HepG2 (cell line): ENCODE measurements around the gene TEF. TPM values are rescaled to one million over a fixed set of nuclear protein-coding genes. Genes with fewer than 3 reads are reported as not detected.

ENCODE experiments used
- FOXO1 ChIP-seq: sonication (generic); formaldehyde crosslinking; IDR thresholded peaks from 2 replicates; pipeline ENCODE4 v1.4.0; 2020; ENCODE audit warnings: missing genetic modification reagents
- GZF1 ChIP-seq: sonication (generic); formaldehyde crosslinking; IDR thresholded peaks from 2 replicates; pipeline ENCODE4 v1.5.1; 2020; ENCODE audit warnings: mild to moderate bottlenecking, missing genetic modification reagents
- HIVEP1 ChIP-seq: sonication (generic); formaldehyde crosslinking; IDR thresholded peaks from 2 replicates; pipeline ENCODE4 v1.4.0; 2020; ENCODE audit warnings: mild to moderate bottlenecking, missing genetic modification reagents
- IRF2 ChIP-seq: IDR thresholded peaks from 2 replicates; pipeline ENCODE4 v1.6.1; 2018; ENCODE audit warnings: missing genetic modification reagents, missing compliant biosample characterization
- KLF12 ChIP-seq: sonication (generic); formaldehyde crosslinking; IDR thresholded peaks from 2 replicates; pipeline ENCODE4 v1.4.0; 2020; ENCODE audit warnings: missing genetic modification reagents, borderline replicate concordance
- NR2F1 ChIP-seq, 2 experiments: fragments of 450-650 bp in 1 of 2; formaldehyde crosslinking in 1 of 2; IDR thresholded peaks; 2 replicates each; pipeline versions ENCODE4 v1.5.0 to v1.6.1; 2016 to 2020; ENCODE audit warnings: mild to moderate bottlenecking in 1 of 2, missing compliant biosample characterization in 1 of 2, missing genetic modification reagents in 1 of 2, moderate library complexity in 1 of 2
- POLR2A ChIP-seq, 2 experiments: IDR thresholded peaks; 2 replicates each; pipeline ENCODE4 v1.6.1; 2011; ENCODE audit warnings: low read depth in 2 of 2, low read length in 2 of 2, mild to moderate bottlenecking in 1 of 2, moderate library complexity in 1 of 2; ENCODE audit not compliant: insufficient read depth in 1 of 2
- POLR2AphosphoS5 ChIP-seq: IDR thresholded peaks from 2 replicates; pipeline ENCODE4 v1.6.1; 2012; ENCODE audit warnings: low read depth, low read length
- RAD51 ChIP-seq: fragments of 450-650 bp; IDR thresholded peaks from 2 replicates; pipeline ENCODE4 v1.6.1; 2016; ENCODE audit warnings: borderline replicate concordance
- SIN3A ChIP-seq: IDR thresholded peaks from 2 replicates; pipeline ENCODE4 v1.6.1; 2011; ENCODE audit warnings: low read depth, mild to moderate bottlenecking, control low read depth, low read length, borderline replicate concordance
- TAF1 ChIP-seq: sonication (generic); formaldehyde crosslinking; IDR thresholded peaks from 2 replicates; pipeline ENCODE4 v1.4.0; 2020; ENCODE audit warnings: missing genetic modification reagents
- ZBTB7B ChIP-seq: sonication (generic); formaldehyde crosslinking; IDR thresholded peaks from 2 replicates; pipeline ENCODE4 v1.4.0; 2020; ENCODE audit warnings: missing genetic modification reagents
- ZMYM2 ChIP-seq: sonication (generic); formaldehyde crosslinking; IDR thresholded peaks from 2 replicates; pipeline ENCODE4 v1.8.0; 2022; ENCODE audit warnings: mild to moderate bottlenecking, missing genetic modification reagents
- ZNF337 ChIP-seq: sonication (generic); formaldehyde crosslinking; IDR thresholded peaks from 2 replicates; pipeline ENCODE4 v1.5.1; 2020; ENCODE audit warnings: missing genetic modification reagents, low read depth, mild to moderate bottlenecking, borderline replicate concordance
- ZNF441 ChIP-seq: sonication (generic); formaldehyde crosslinking; IDR thresholded peaks from 2 replicates; pipeline ENCODE4 v1.7.0; 2021; ENCODE audit warnings: missing genetic modification reagents, borderline replicate concordance
- ZNF562 ChIP-seq: sonication (generic); formaldehyde crosslinking; IDR thresholded peaks from 2 replicates; pipeline ENCODE4 v1.8.0; 2022; ENCODE audit warnings: missing genetic modification reagents, borderline replicate concordance
- ZNF619 ChIP-seq: sonication (generic); formaldehyde crosslinking; IDR thresholded peaks from 2 replicates; pipeline ENCODE4 v1.4.0; 2020; ENCODE audit warnings: mild to moderate bottlenecking, missing genetic modification reagents
- ZNF883 ChIP-seq: sonication (generic); formaldehyde crosslinking; IDR thresholded peaks from 2 replicates; pipeline ENCODE4 v1.5.1; 2020; ENCODE audit warnings: mild to moderate bottlenecking, missing genetic modification reagents; ENCODE audit errors: not compliant biosample characterization
- polyA plus RNA-seq, 8 experiments: library from polyadenylated mRNA; depleted of rRNA in 3 of 8; stranded (reverse) in 7 of 8; unstranded in 1 of 8; fragments of >200 nt; fragmentation: Illumina TruSeq in 4 of 8; extraction: Trizol in 4 of 8; gene quantifications; 2 replicates each; pipeline versions ENCODE4 v1.2.1 to v1.2.3, GENCODE V29; 2011 to 2016; ENCODE audit warnings: low read depth in 4 of 8, missing spikeins in 1 of 8, mixed read lengths in 1 of 8; ENCODE audit not compliant: insufficient read depth in 1 of 8
- total RNA-seq, 5 experiments: library from RNA; depleted of rRNA; stranded (reverse); fragments of >200 nt; fragmentation: Illumina TruSeq; extraction: Trizol; gene quantifications; 2 replicates each; pipeline ENCODE4 v1.2.3, GENCODE V29; 2016; ENCODE audit warnings: low read depth in 1 of 5
- TF ChIP-seq, protein P1 (sequence below): sonication (generic); formaldehyde crosslinking; IDR thresholded peaks from 2 replicates; pipeline ENCODE4 v1.4.0; 2020; ENCODE audit warnings: missing genetic modification reagents
- TF ChIP-seq, protein P2 (sequence below): sonication (generic); formaldehyde crosslinking; IDR thresholded peaks from 2 replicates; pipeline ENCODE4 v1.5.1; 2020; ENCODE audit warnings: mild to moderate bottlenecking, missing genetic modification reagents, borderline replicate concordance
- TF ChIP-seq, protein P3 (sequence below): sonication (generic); formaldehyde crosslinking; conservative IDR thresholded peaks from 2 replicates; pipeline ENCODE4 v1.5.0; 2020; ENCODE audit warnings: missing genetic modification reagents
- TF ChIP-seq, protein P4 (sequence below): sonication (generic); formaldehyde crosslinking; IDR thresholded peaks from 2 replicates; pipeline ENCODE4 v1.4.0; 2020; ENCODE audit warnings: mild to moderate bottlenecking, missing genetic modification reagents

The TEF gene
- total and polyA plus RNA-seq, 2 of the 13 experiments (the other 11 are each of a cell fraction or from before 2014, with no cell fraction given) = 7.6 to 11.2 TPM

DNA sequence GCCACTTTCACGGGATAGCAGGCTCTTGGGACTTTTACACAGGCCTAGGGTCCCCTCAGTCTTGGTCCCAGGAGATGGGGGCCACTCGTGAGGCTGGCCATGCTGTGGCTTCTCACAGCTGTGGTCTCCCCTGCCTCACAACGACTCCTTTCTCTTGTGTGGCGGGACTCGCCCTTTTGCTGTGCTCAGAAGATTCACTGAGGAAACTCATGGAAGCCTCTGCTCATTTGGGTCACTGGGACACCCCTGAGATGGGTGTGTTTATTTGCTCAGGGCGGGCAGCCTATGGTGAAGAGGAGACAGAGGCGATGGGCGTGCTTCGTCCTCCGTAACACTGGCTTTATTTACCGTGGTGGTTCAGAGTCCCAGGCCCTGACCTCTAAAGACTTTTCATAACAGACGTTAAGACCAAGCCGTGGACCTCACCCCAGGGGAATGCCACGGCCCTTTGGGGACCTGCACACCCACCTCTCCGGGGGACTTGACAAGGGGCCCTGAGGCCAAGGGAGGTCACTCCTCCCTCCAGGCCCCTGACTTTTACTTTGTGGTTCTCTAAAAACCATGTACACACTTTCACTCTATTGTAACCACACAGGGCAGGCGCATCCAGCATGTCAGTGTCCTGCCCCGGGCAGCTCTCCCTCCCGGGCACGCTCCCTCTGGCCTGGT is 15.5 kb downstream of the TEF start (continued):
- TF ChIP-seq ZNF883 (CRISPR knock-in tag) (peak; percentile 71), NR2F1 (CRISPR knock-in tag; IDR thresholded peaks at IDR 0.05) (peak; percentile 86 to 88), POLR2A (IDR thresholded peaks at IDR 0.05; ENCODE audit: insufficient read depth in 1 of 2, low read depth in 2 of 2, low read length in 2 of 2) (peak; percentile 36 to 58; a peak in 3 of 4 replicates), ZNF562 (CRISPR knock-in tag) (no peak), TAF1 (CRISPR knock-in tag) (peak; percentile 49; the same call in 1 of the 2 replicates), IRF2 (peak; percentile 61; the same call in 1 of the 2 replicates), ZNF441 (peak; percentile 17; the same call in 1 of the 2 replicates), SIN3A (peak; percentile 89), POLR2AphosphoS5 (peak; percentile 47), GZF1 (CRISPR knock-in tag) (0 out of 2 replicates have a peak, but pooled peaks have one; percentile 5), ZNF337 (CRISPR knock-in tag) (0 out of 2 replicates have a peak, but pooled peaks have one; percentile 34), FOXO1 (CRISPR knock-in tag) (peak; percentile 88), ZNF619 (CRISPR knock-in tag) (no peak), ZBTB7B (CRISPR knock-in tag) (peak; percentile 68), HIVEP1 (peak; percentile 95), RAD51 (no peak), ZMYM2 (CRISPR knock-in tag) (peak; percentile 50; the same call in 1 of the 2 replicates), KLF12 (CRISPR knock-in tag) (0 out of 2 replicates have a peak, but pooled peaks have one; percentile 24)
- TF ChIP-seq, protein P1, sequence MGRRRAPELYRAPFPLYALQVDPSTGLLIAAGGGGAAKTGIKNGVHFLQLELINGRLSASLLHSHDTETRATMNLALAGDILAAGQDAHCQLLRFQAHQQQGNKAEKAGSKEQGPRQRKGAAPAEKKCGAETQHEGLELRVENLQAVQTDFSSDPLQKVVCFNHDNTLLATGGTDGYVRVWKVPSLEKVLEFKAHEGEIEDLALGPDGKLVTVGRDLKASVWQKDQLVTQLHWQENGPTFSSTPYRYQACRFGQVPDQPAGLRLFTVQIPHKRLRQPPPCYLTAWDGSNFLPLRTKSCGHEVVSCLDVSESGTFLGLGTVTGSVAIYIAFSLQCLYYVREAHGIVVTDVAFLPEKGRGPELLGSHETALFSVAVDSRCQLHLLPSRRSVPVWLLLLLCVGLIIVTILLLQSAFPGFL (CRISPR knock-in tag) = no peak
- TF ChIP-seq, protein P2, sequence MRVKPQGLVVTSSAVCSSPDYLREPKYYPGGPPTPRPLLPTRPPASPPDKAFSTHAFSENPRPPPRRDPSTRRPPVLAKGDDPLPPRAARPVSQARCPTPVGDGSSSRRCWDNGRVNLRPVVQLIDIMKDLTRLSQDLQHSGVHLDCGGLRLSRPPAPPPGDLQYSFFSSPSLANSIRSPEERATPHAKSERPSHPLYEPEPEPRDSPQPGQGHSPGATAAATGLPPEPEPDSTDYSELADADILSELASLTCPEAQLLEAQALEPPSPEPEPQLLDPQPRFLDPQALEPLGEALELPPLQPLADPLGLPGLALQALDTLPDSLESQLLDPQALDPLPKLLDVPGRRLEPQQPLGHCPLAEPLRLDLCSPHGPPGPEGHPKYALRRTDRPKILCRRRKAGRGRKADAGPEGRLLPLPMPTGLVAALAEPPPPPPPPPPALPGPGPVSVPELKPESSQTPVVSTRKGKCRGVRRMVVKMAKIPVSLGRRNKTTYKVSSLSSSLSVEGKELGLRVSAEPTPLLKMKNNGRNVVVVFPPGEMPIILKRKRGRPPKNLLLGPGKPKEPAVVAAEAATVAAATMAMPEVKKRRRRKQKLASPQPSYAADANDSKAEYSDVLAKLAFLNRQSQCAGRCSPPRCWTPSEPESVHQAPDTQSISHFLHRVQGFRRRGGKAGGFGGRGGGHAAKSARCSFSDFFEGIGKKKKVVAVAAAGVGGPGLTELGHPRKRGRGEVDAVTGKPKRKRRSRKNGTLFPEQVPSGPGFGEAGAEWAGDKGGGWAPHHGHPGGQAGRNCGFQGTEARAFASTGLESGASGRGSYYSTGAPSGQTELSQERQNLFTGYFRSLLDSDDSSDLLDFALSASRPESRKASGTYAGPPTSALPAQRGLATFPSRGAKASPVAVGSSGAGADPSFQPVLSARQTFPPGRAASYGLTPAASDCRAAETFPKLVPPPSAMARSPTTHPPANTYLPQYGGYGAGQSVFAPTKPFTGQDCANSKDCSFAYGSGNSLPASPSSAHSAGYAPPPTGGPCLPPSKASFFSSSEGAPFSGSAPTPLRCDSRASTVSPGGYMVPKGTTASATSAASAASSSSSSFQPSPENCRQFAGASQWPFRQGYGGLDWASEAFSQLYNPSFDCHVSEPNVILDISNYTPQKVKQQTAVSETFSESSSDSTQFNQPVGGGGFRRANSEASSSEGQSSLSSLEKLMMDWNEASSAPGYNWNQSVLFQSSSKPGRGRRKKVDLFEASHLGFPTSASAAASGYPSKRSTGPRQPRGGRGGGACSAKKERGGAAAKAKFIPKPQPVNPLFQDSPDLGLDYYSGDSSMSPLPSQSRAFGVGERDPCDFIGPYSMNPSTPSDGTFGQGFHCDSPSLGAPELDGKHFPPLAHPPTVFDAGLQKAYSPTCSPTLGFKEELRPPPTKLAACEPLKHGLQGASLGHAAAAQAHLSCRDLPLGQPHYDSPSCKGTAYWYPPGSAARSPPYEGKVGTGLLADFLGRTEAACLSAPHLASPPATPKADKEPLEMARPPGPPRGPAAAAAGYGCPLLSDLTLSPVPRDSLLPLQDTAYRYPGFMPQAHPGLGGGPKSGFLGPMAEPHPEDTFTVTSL = peak; percentile 72; the same call in 1 of the 2 replicates
- TF ChIP-seq, protein P3, sequence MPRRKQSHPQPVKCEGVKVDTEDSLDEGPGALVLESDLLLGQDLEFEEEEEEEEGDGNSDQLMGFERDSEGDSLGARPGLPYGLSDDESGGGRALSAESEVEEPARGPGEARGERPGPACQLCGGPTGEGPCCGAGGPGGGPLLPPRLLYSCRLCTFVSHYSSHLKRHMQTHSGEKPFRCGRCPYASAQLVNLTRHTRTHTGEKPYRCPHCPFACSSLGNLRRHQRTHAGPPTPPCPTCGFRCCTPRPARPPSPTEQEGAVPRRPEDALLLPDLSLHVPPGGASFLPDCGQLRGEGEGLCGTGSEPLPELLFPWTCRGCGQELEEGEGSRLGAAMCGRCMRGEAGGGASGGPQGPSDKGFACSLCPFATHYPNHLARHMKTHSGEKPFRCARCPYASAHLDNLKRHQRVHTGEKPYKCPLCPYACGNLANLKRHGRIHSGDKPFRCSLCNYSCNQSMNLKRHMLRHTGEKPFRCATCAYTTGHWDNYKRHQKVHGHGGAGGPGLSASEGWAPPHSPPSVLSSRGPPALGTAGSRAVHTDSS = no peak
- TF ChIP-seq, protein P4, sequence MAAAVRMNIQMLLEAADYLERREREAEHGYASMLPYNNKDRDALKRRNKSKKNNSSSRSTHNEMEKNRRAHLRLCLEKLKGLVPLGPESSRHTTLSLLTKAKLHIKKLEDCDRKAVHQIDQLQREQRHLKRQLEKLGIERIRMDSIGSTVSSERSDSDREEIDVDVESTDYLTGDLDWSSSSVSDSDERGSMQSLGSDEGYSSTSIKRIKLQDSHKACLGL = no peak
